Putamen (tissue), 1 donor: Measurements from ENCODE around the gene PWP2.
"Not testable (repeated sequence)": the region's sequence is repeated elsewhere in the genome, so short reads cannot be mapped to it uniquely, and the experiment has no call there.

ENCODE experiments used
- DNase-seq: peaks from one replicate; pipeline ENCODE4 v3.0.0-alpha.2; 2016; ENCODE audit warnings: low spot score

The PWP2 gene

DNA sequence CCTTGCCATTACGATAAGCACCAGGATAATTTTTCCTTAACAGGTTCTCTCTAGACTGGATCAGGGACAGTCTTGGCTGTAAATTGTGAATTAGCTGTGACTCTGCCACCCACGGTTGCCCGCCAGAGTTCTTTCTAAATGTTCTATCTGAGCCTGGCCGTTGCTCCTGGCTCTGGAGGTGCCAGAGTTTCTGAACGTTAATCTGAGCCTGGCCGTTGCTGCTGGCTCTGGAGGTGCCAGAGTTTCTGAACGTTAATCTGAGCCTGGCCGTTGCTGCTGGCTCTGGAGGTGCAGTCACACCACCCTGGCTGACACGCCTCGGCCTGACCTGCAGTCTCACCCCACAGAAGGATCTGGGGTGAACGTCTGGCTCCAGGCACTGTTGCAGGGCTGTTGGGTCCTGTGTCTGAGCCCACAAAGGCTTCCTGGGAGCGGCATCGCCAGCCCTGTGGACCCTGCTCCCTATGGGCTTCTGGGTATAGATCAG lies 56.0 kb downstream of the PWP2 start:
- DNase-seq, result not testable (repeated sequence)

- not testable (repeated sequence) for DNase-seq
These were observed 58.7 kb downstream of the PWP2 start for GRCh38 chr21:44165933-44166332.

DNA sequence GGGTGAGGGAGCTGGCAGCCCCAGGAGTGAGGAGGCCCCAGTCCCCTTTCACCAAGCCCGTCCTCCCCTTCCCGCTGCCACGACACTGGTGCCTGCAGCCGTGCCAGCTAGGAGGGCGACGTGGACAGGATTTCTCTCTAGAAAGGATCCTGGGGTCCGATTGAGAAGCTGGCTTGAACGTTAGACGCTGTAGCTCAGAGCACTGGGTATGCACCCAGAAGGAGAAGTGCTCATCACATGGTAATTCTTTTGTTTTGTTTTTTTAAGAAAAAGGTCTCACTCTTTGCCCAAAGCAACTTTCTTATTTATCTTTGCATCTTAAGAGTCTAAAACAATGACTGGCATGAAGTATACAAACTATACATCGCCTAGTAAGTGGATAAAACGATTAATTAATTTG lies 60.3 kb downstream of the PWP2 start:
- DNase-seq, result not testable (repeated sequence)

GRCh38 chr21:44170326-44170725 lies 63.1 kb downstream of the PWP2 start:
- not testable (repeated sequence) for DNase-seq

GRCh38 chr21:44170863-44171262 lies 63.7 kb downstream of the PWP2 start:
- DNase-seq, result not testable (repeated sequence)

DNA sequence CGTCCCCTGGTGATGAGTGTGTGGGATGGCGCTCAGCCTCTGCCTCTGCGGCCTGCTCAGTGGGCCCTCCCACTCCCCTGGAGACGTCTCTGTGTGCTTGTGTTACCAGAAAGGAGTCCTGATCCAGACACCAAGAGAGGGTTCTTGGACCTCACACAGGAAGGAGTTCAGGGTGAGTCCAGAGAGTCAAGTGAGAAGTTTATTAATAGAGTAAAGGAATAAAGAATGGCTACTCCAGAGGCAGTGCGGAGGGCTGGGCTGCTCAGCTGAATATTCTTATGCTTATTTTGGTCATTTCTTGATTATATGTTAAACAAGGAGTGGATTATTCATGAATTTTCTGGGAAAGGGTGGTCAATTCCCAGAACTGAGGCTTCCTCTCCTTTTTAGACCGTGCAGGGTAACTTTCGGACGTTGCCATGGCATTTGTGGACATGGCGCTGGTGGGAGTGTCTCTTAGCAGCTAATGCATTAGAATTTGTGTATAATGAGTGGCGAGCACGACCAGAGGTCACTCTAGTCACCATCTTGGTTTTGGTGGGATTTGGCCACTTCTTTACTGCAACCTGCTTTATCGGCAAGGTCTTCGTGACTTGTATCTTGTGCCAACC lies 64.9 kb downstream of the PWP2 start:
- not testable (repeated sequence) for DNase-seq

DNA sequence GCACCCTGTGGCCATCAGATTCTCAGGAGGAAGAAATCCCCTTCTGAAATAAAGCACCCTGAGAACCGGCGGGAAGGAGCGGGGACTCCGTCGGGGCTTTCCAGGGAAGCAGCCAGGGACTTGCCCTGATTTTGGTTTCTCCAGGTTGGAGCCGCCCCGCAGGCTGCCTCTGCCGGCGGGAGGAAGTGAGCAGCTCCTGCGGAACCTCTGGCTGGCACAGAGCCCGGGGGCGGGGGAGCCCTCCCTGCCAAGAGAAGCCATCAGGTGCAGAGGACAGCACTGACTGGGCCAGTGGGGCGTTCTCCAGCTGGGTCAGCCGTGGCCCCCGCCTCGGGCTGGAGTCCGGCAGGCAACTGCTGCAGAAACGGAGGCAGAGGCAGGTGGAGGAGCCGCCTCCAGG lies 65.5 kb downstream of the PWP2 start:
- DNase-seq, result not testable (repeated sequence)

DNA sequence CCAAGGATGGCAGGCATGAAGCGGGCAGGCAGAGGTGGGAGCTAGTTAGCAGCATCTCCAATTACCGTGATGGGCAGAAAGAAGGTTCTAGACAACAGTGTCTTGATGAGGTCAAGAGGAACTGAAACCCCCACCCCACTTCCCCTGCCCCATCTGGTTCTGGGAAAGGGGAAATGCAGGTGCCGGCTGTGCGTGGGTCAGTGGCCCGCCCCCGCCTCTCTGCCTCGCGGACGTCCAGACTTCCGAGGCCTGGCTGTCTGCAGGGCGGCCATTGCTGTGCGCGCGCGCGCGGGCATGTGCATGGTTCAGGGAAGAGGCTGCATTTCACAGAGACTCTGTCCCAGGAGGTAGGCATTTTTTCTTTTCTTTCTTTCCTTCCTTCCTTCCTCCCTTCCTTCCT lies 68.0 kb downstream of the PWP2 start:
- DNase-seq, result not testable (repeated sequence)

DNA sequence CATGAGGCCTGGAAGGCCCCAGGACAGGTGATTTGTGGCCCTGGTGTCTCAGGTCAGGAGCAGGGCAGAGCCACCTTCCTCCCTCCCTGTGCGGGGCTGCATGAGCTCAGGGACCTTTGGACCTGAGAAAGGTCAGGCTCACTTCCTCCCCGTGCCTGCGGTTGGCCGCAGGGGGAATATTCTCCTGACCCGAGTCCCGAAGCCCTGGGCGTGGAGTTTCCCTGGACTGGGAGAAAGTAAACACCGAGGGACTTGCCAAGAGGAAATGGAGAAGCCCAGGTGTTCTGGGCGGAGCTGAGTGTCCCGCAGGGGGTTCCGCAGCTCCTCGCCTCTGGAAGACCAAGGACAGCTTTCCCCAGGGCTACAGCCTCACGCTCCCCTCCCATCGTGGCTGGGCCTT lies 68.9 kb downstream of the PWP2 start:
- not testable (repeated sequence) for DNase-seq
